HEK293T (cell line): ENCODE measurements around the gene U2AF1L4.

Experiments used
- CTCF ChIA-PET: fragments of 350-600 bp; formaldehyde crosslinking; extraction: SDS; loops from one replicate; lab custom pipeline; 2021; ENCODE audit warnings: antibody characterized with exemption, inconsistent platforms; lab: Yijun Ruan, JAX
- POLR2A ChIA-PET: fragments of 350-600 bp; formaldehyde crosslinking; extraction: SDS; loops from one replicate; lab custom pipeline; 2020; ENCODE audit warnings: antibody characterized with exemption, inconsistent platforms; lab: Yijun Ruan, JAX
- DNase-seq: peaks from one replicate; pipeline ENCODE4 v3.0.0; 2012; ENCODE audit warnings: mixed read lengths; ENCODE audit errors: extremely low spot score
- ARNT ChIP-seq: fragments of 450-650 bp; IDR thresholded peaks from 2 replicates; pipeline ENCODE4 v1.6.1; 2017; ENCODE audit warnings: mild to moderate bottlenecking
- BHLHE40 ChIP-seq: fragments of 450-650 bp; IDR thresholded peaks from 2 replicates; pipeline ENCODE4 v1.6.1; 2016; ENCODE audit warnings: mild to moderate bottlenecking, moderate library complexity, borderline replicate concordance
- CTBP1 ChIP-seq: fragments of 450-650 bp; IDR thresholded peaks from 2 replicates; pipeline ENCODE4 v1.6.1; 2016; ENCODE audit warnings: borderline replicate concordance
- ELF4 ChIP-seq: fragments of 450-650 bp; IDR thresholded peaks from 2 replicates; pipeline ENCODE4 v1.6.1; 2017; ENCODE audit warnings: antibody characterized with exemption
- FOXK2 ChIP-seq: fragments of 450-650 bp; IDR thresholded peaks from 2 replicates; pipeline ENCODE4 v1.6.1; 2016; ENCODE audit warnings: mild to moderate bottlenecking
- HDGF ChIP-seq: fragments of 450-650 bp; IDR thresholded peaks from 2 replicates; pipeline ENCODE4 v1.6.1; 2017; ENCODE audit warnings: antibody characterized with exemption, borderline replicate concordance
- LEF1 ChIP-seq: fragments of 450-650 bp; IDR thresholded peaks from 2 replicates; pipeline ENCODE4 v1.6.1; 2017; ENCODE audit warnings: mild to moderate bottlenecking, borderline replicate concordance
- NFRKB ChIP-seq: fragments of 450-650 bp; IDR thresholded peaks from 2 replicates; pipeline ENCODE4 v1.6.1; 2016; ENCODE audit warnings: mild to moderate bottlenecking, moderate library complexity
- PKNOX1 ChIP-seq: fragments of 450-650 bp; IDR thresholded peaks from 2 replicates; pipeline ENCODE4 v1.6.1; 2016
- SP1 ChIP-seq: fragments of 450-650 bp; IDR thresholded peaks from 2 replicates; pipeline ENCODE4 v1.6.1; 2017
- SUZ12 ChIP-seq: fragments of 450-650 bp; IDR thresholded peaks from 2 replicates; pipeline ENCODE4 v1.6.1; 2016; ENCODE audit warnings: mild to moderate bottlenecking
- ZNF384 ChIP-seq: fragments of 450-650 bp; IDR thresholded peaks from 2 replicates; pipeline ENCODE4 v1.6.1; 2016

Gene U2AF1L4

GRCh38 chr19:35693835-35694599 is 51.2 kb downstream of the U2AF1L4 start:
- POLR2A ChIA-PET, result interaction anchor here (0.8 to 1.7 kb wide), 2 partner anchors 50 to 51 kb away, joined by 3 to 5 read pairs; partner anchors contain the start of genes PSENEN and U2AF1L4
- TF ChIP-seq ARNT, result no peak
- no peak for TF ChIP-seq FOXK2
- no peak for TF ChIP-seq SUZ12
- TF ChIP-seq ZNF384, result no peak
- peak; percentile 66 for TF ChIP-seq PKNOX1
- DNase-seq, result peak; percentile 87
- CTCF ChIA-PET, result interaction anchor here (0.6 to 1.0 kb wide), 6 partner anchors 9 to 245 kb away, joined by 3 to 5 read pairs (median 3); partner anchors contain the start of genes ATP4A and PSENEN

GRCh38 chr19:35693422-35693821 is 51.8 kb downstream of the U2AF1L4 start:
- CTCF ChIA-PET, result interaction anchor here (0.7 kb wide), 1 partner anchor 47 kb away, joined by 3 read pairs; no protein-coding TSS in a partner anchor
- no peak for DNase-seq
- TF ChIP-seq ZNF384 (no peak), LEF1 (no peak), SP1 (no peak), HDGF (no peak), ARNT (no peak), CTBP1 (no peak), PKNOX1 (no peak), ELF4 (no peak), NFRKB (no peak), BHLHE40 (no peak), FOXK2 (no peak)
- POLR2A ChIA-PET, result no interaction called here
